Right ventricle myocardium superior (tissue), 1 donor: ENCODE data around the gene YDJC. TPM values are rescaled to one million over a fixed set of nuclear protein-coding genes. Genes with fewer than 3 reads are reported as not detected.
A peak's percentile ranks its signal among the peaks of the same experiment; 100 is the strongest.

ENCODE experiments used
- ATAC-seq: fragments of 200-7000 bp; cut with Tn5 transposase; one replicate; pipeline ENCODE4 v1.9.1; 2020; ENCODE audit warnings: mild to moderate bottlenecking; ENCODE audit not compliant: poor library complexity
- DNase-seq: peaks from one replicate; pipeline ENCODE4 v3.0.0-alpha.2; 2020
- intact Hi-C: fragments of 100-400 bp; cut with DNase I; formaldehyde crosslinking; loops from one replicate; pipeline ENCODE4 v1.11.2; 2022
- total RNA-seq: library from RNA; stranded (reverse); fragmentation: NEBNext Ultra II Directional; extraction: Animal tissue kit (Norgen Biotek cat#: 25700); gene quantifications from one replicate; pipeline ENCODE4 v1.2.1, GENCODE V29; 2021
- donor health status: DM: no; HTN: yes; CAD: no; lungs with severe emphysema.

The YDJC gene
- total RNA-seq, 1 donor from 2014 or later, result 4.5 TPM

GRCh38 chr22:21635771-21636510 is 6.1 kb upstream of the YDJC start:
- DNase-seq (no peak), ATAC-seq (no peak)
- intact Hi-C loops, result no loop called here

- ATAC-seq (no peak), DNase-seq (no peak)
- intact Hi-C loops, result no loop called here
Observed at GRCh38 chr22:21634844-21635243, 5.0 kb upstream of the YDJC start.

- ATAC-seq (no peak), DNase-seq (no peak)
- intact Hi-C loops, result no loop called here
Observed at GRCh38 chr22:21634081-21634480, 4.3 kb upstream of the YDJC start.

GRCh38 chr22:21633481-21633880 is 3.7 kb upstream of the YDJC start:
- intact Hi-C loops, result no loop called here
- no peak for DNase-seq
- ATAC-seq, result no peak

GRCh38 chr22:21632931-21633330 is 3.1 kb upstream of the YDJC start:
- DNase-seq (no peak), ATAC-seq (no peak)
- intact Hi-C loops, result no loop called here

GRCh38 chr22:21632237-21632895 is 2.5 kb upstream of the YDJC start, which contains the start of gene CCDC116:
TSS of gene CCDC116 (plus strand) at chr22:21632760. CDS start at chr22:21633182, 422 bp downstream.
- DNase-seq, result peak; percentile 61
- intact Hi-C loops, result no loop called here
- ATAC-seq, result no peak

- ATAC-seq (no peak), DNase-seq (no peak)
- intact Hi-C loops, result no loop called here
Observed at GRCh38 chr22:21631025-21631424, 1.2 kb upstream of the YDJC start.

GRCh38 chr22:21628386-21629254 is 1.2 kb downstream of the YDJC start:
- DNase-seq (peak; percentile 53), ATAC-seq (no peak)
- intact Hi-C loops, result loop anchor here (5.0 kb wide), 1 partner anchor 51 kb away; no protein-coding TSS in a partner anchor

GRCh38 chr22:21626735-21627469 is 2.9 kb downstream of the YDJC start:
- DNase-seq (no peak), ATAC-seq (no peak)
- intact Hi-C loops, result loop anchor here (5.0 kb wide), 1 partner anchor 50 kb away; no protein-coding TSS in a partner anchor

- DNase-seq, result no peak
- intact Hi-C loops, result loop anchor here (5.0 kb wide), 1 partner anchor 49 kb away; no protein-coding TSS in a partner anchor
- ATAC-seq, result no peak
Observed at GRCh38 chr22:21626073-21626734, 3.6 kb downstream of the YDJC start.

GRCh38 chr22:21624880-21625791 is 4.7 kb downstream of the YDJC start:
- intact Hi-C loops, result loop anchor here (5.0 kb wide), 1 partner anchor 48 kb away; no protein-coding TSS in a partner anchor
- DNase-seq (no peak), ATAC-seq (no peak)

- intact Hi-C loops, result no loop called here
- ATAC-seq, result peak; percentile 67
- peak; percentile 63 for DNase-seq
Observed at GRCh38 chr22:21624120-21624879, 5.5 kb downstream of the YDJC start.

GRCh38 chr22:21623648-21623970 is 6.2 kb downstream of the YDJC start:
- ATAC-seq, result peak; percentile 4
- DNase-seq, result no peak
- intact Hi-C loops, result no loop called here

- DNase-seq (no peak), ATAC-seq (peak; percentile 20)
- intact Hi-C loops, result no loop called here
Observed at GRCh38 chr22:21622919-21623647, 6.7 kb downstream of the YDJC start.

GRCh38 chr22:21622011-21622918 is 7.6 kb downstream of the YDJC start:
- ATAC-seq (no peak), DNase-seq (peak; percentile 53)
- intact Hi-C loops, result no loop called here
